HG03060 (cell line): ENCODE data around the gene FRMD6.

Experiments used
- ATAC-seq: cut with Tn5 transposase; IDR thresholded peaks from one replicate; pipeline ENCODE4 v1.9.1; 2021; ENCODE audit warnings: low read depth, moderate number of reproducible peaks; ENCODE audit not compliant: unreplicated experiment

FRMD6 gene

GRCh38 chr14:51651388-51652167 is at the start of gene FRMD6:
Gene FRMD6 (plus strand): TSS chr14:51651910. CDS start chr14:51689837, 37,927 bp downstream.
- ATAC-seq: no peak

- ATAC-seq: no peak
These were observed 49.4 kb upstream of the FRMD6 start for GRCh38 chr14:51602310-51602709.

GRCh38 chr14:51603495-51603894 is 48.2 kb upstream of the FRMD6 start:
- no peak for ATAC-seq

GRCh38 chr14:51604073-51604472 is 47.6 kb upstream of the FRMD6 start:
- ATAC-seq: no peak

- ATAC-seq: no peak
These were observed 46.1 kb upstream of the FRMD6 start for GRCh38 chr14:51605575-51605974.

GRCh38 chr14:51607711-51608110 is 44.0 kb upstream of the FRMD6 start:
- no peak for ATAC-seq

- ATAC-seq: no peak
These were observed 42.3 kb upstream of the FRMD6 start for GRCh38 chr14:51609251-51609954.

- ATAC-seq: no peak
These were observed 41.8 kb upstream of the FRMD6 start for GRCh38 chr14:51609955-51610283.

- ATAC-seq: no peak
These were observed 40.9 kb upstream of the FRMD6 start for GRCh38 chr14:51610771-51611170.

GRCh38 chr14:51612449-51612848 is 39.3 kb upstream of the FRMD6 start:
- ATAC-seq: no peak

GRCh38 chr14:51613416-51613815 is 38.3 kb upstream of the FRMD6 start:
- ATAC-seq: no peak

- ATAC-seq: no peak
These were observed 37.0 kb upstream of the FRMD6 start for GRCh38 chr14:51614707-51615106.

GRCh38 chr14:51616256-51616655 is 35.5 kb upstream of the FRMD6 start:
- ATAC-seq: no peak

- ATAC-seq: no peak
These were observed 34.8 kb upstream of the FRMD6 start for GRCh38 chr14:51616724-51617409.

GRCh38 chr14:51619561-51619960 is 32.1 kb upstream of the FRMD6 start:
- ATAC-seq: no peak

GRCh38 chr14:51620056-51620455 is 31.7 kb upstream of the FRMD6 start:
- ATAC-seq: no peak

- no peak for ATAC-seq
These were observed 30.1 kb upstream of the FRMD6 start for GRCh38 chr14:51621654-51622053.

- ATAC-seq: no peak
These were observed 29.3 kb upstream of the FRMD6 start for GRCh38 chr14:51622376-51622775.

- no peak for ATAC-seq
These were observed 26.6 kb upstream of the FRMD6 start for GRCh38 chr14:51624955-51625569.

- ATAC-seq: no peak
These were observed 25.5 kb upstream of the FRMD6 start for GRCh38 chr14:51626185-51626584.

GRCh38 chr14:51626788-51627187 is 24.9 kb upstream of the FRMD6 start:
- ATAC-seq: no peak
